NT2/D1 (cell line): Measurements from ENCODE around the gene DCAF12.

Experiments
- DNase-seq: peaks from one replicate; pipeline ENCODE4 v3.0.0-alpha.2; 2011; ENCODE audit warnings: low read depth, low spot score
- H3K27me3 ChIP-seq: 2 replicates; pipeline ENCODE4 v1.6.0; 2011; ENCODE audit warnings: mild to moderate bottlenecking; ENCODE audit not compliant: insufficient read length, insufficient read depth
- H3K36me3 ChIP-seq: 2 replicates; pipeline ENCODE4 v1.6.1; 2011; ENCODE audit warnings: mild to moderate bottlenecking, low read length, mixed read lengths; ENCODE audit not compliant: insufficient read depth, insufficient read length
- H3K4me1 ChIP-seq: 2 replicates; pipeline ENCODE4 v1.5.1; 2011; ENCODE audit not compliant: insufficient read depth, insufficient read length
- H3K4me3 ChIP-seq: 2 replicates; pipeline ENCODE4 v1.5.1; 2011; ENCODE audit warnings: low read depth; ENCODE audit not compliant: insufficient read length
- H3K9ac ChIP-seq: 2 replicates; pipeline ENCODE4 v1.6.0; 2011; ENCODE audit warnings: low read depth; ENCODE audit not compliant: insufficient read length
- H3K9me3 ChIP-seq: 2 replicates; pipeline ENCODE4 v1.5.1; 2011; ENCODE audit warnings: mild to moderate bottlenecking, low read length; ENCODE audit not compliant: insufficient read depth
- SUZ12 ChIP-seq: IDR thresholded peaks from 2 replicates; pipeline ENCODE4 v1.6.1; 2011; ENCODE audit not compliant: insufficient read length, insufficient read depth; ENCODE audit errors: extremely low read depth
- YY1 ChIP-seq: IDR thresholded peaks from 2 replicates; pipeline ENCODE4 v1.6.1; 2011; ENCODE audit not compliant: insufficient read length, insufficient read depth
- ZNF274 ChIP-seq: IDR thresholded peaks from 2 replicates; pipeline ENCODE4 v1.6.1; 2011; ENCODE audit warnings: mild to moderate bottlenecking, low read depth, low read length

The DCAF12 gene

DNA sequence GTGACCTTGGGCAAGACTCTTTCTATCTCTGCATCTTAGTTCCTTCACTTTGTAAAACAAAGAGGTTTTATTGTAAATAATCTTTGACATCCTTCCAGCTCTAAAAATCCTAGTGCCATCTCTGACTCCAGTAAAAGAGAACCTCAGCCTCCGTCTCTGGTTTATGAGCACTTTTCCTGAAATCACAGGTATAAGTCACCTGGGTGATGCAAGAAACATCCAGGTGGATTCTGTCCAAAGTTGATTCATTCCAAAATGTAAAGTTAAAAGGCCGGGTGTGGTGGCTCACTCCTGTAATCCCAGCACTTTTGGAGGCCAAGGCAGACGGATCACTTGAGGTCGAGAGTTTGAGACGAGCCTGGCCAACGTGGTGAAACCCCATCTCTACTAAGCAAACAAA, 56.7 kb downstream of the DCAF12 start:
- Histone ChIP-seq H3K36me3 (no peaks in the 10 kb centered on the region), H3K4me3 (no peak overlapping the region), H3K4me1 (peaks cover 3% of the 10 kb centered on the region), H3K9ac (no peak overlapping the region), H3K27me3 (no peaks in the 10 kb centered on the region), H3K9me3 (no peaks in the 10 kb centered on the region)
- TF ChIP-seq YY1 (no peak), ZNF274 (no peak), SUZ12 (no peak)
- DNase-seq, result no peak

DNA sequence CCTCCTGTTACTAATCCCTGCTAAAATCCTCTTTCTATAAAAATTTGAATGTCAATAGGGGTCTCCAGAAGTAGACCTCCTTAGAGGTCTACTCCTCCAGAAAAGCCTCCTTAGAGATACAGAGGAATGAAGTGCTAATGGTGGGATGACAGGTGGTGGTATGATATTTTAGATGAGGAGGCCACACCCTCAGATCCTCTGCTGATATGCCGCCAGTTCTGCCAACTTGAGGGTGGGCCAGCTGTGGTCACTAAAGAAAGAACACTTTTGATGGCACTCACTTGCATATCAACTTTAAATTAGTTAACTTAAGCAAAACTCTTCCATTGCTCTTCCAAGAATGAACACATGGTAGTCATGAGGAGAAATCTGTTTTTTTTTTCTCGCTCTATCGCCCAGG, 61.0 kb downstream of the DCAF12 start:
- Histone ChIP-seq H3K27me3 (no peaks in the 10 kb centered on the region), H3K36me3 (no peaks in the 10 kb centered on the region), H3K9me3 (no peaks in the 10 kb centered on the region), H3K4me3 (no peak overlapping the region), H3K4me1 (no peaks in the 10 kb centered on the region), H3K9ac (no peak overlapping the region)
- no peak for DNase-seq
- TF ChIP-seq ZNF274, result no peak
- TF ChIP-seq SUZ12, result no peak
- no peak for TF ChIP-seq YY1

DNA sequence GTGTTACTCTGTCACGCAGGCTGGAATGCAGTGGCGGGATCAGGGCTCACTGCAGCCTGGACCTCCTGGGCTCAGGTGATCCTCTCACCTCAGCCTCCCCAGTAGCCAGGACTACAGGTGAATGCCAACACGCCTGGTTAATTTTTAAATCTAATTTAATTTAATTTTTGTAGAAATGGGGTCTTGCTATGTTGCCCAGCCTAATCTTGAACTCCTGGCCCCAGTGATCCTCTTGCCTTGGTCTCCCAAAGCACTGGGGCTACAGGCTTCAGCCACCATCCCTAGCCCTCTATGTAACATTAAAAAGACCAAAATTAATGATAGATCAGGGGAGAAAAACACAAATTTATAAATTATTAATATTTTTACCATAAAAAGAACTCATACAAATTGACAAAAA, 66.5 kb downstream of the DCAF12 start:
- Histone ChIP-seq H3K9me3 (no peaks in the 10 kb centered on the region), H3K9ac (no peak overlapping the region), H3K36me3 (no peaks in the 10 kb centered on the region), H3K27me3 (no peaks in the 10 kb centered on the region), H3K4me1 (no peaks in the 10 kb centered on the region), H3K4me3 (no peak overlapping the region)
- TF ChIP-seq YY1, result no peak
- TF ChIP-seq ZNF274, result no peak
- TF ChIP-seq SUZ12, result no peak
- no peak for DNase-seq

DNA sequence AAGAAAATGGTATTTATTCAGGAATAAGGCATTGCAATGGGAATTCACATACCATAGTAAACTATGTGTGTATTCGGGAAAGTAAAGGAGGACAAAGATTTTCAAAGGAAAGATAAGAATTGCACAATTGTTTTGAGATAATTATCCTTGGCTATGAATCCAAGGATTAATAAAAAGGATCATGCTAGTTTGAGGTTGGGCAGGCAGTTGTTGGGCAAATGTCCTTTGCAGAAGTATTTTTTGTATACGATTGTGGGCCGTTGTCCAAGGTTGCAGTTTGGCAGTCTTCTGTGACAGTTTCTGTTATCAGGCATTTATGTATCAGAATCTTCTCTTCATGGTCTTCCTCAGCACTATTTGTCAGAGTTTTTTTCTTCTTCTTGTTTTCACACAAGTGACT, 67.2 kb downstream of the DCAF12 start:
- no peak for DNase-seq
- no peaks in the 10 kb centered on the region for H3K9me3 ChIP-seq

DNA sequence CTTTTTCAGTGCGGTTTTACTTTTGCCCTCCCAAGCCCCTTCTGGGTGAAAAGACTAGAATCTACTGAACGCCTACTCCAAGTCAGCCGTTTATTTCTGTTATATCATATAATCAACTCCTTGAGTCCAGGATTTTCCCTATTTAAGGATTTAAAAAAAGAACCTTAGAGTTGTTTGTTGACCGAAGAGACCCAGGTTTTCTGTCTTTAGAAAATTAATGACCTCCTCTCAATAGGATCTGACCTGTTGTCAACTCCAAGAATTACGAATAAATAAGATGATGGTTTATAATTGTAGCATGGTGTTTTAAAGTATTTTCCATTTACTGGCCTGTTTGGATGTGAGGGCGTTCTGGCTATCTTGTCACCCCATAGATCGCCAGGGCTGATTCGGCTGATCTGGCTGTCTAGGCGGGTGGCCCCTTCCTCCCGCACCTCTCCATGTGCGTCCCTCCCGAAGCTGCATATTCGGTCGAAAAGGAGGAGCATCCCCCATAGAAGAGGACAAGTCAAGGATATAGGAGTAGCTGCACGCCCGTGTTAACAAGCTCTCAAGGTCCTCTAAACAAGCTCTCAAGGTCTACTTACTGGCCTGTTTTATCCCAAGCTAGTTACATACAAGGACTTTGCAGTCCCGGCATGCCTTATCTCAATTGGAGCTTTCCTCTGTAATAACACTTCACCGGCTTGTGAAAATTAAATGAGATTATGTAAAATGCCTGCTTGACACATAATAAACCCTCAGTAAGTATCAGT, 76.7 kb downstream of the DCAF12 start:
- Histone ChIP-seq H3K36me3 (peaks cover 5% of the 10 kb centered on the region), H3K27me3 (no peaks in the 10 kb centered on the region), H3K4me1 (peaks cover 2% of the 10 kb centered on the region), H3K4me3 (peak overlapping the region; percentile 98), H3K9ac (peak overlapping the region; percentile 99), H3K9me3 (no peaks in the 10 kb centered on the region)
- no peak for DNase-seq
- no peak for TF ChIP-seq SUZ12
- TF ChIP-seq YY1, result no peak
- no peak for TF ChIP-seq ZNF274

More for the DNA sequence above, 67.2 kb downstream of the DCAF12 start:
- H3K27me3 ChIP-seq, result no peaks in the 10 kb centered on the region
- TF ChIP-seq YY1 (no peak), ZNF274 (no peak), SUZ12 (no peak)
- H3K9ac ChIP-seq, result no peak overlapping the region
- H3K4me3 ChIP-seq, result no peak overlapping the region
- H3K4me1 ChIP-seq, result no peaks in the 10 kb centered on the region
- no peaks in the 10 kb centered on the region for H3K36me3 ChIP-seq

DNA sequence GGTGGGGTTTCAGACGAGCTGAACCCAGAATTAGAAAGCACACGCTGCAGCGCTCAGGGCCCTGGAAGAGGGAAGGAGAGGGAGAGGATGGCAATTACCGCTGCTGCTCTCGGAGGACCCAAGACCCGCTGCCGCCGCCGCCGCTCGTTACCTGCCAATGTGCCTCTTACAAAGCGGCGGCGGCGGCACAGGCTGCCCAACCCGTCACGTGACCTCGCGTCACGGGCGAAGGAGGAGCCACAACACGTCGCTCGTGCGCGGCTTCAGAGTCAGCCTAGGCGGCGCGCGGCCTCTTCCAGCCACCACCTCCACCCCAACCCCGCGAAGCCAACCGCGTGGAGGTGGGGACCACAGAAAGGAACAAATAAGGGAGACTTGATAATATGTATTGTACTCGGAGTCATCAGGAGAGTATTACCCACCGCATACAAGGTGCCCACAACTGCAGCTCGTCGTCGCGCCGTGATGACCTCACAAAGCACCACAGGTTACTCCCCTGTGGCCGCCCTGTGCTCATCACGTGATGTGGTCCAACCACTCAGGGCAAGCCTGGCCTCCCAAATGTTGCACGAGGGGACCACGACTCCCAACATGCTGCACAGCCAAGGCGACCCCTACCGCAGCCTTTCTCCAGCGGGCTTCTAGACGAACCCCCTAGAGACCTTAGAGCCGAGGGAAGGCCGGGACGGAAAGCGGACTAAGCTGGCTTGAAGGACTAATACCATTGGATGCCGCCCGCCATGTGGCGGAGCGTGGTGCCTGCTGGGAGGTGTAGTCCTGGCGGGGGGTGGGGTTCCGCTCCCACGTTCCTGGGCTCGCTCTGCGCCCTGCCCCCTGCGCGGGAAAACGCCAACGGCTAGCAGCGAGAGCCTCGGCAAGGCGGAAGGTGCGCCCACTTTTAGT, 77.5 kb downstream of the DCAF12 start, which contains the start of gene UBAP2:
Gene UBAP2, minus strand, starts transcription at position 161 of the 903 bp plus-strand sequence. CDS start 31,739 bp downstream, outside the sequence.
- H3K9ac ChIP-seq, result peak within 1 kb of the TSS; percentile 99
- H3K9me3 ChIP-seq, result no peaks in the 10 kb centered on the region
- peak within 1 kb of the TSS; percentile 98 for H3K4me3 ChIP-seq
- peak; percentile 98 for DNase-seq
- H3K27me3 ChIP-seq, result no peaks in the 10 kb centered on the region
- H3K4me1 ChIP-seq, result peaks cover 2% of the 10 kb centered on the region
- TF ChIP-seq YY1, result no peak
- no peak for TF ChIP-seq ZNF274
- TF ChIP-seq SUZ12, result no peak
- peaks cover 12% of the 10 kb centered on the region for H3K36me3 ChIP-seq
